GM18517 (cell line): ENCODE results near the gene HACD2.

Experiments used
- ATAC-seq: cut with Tn5 transposase; IDR thresholded peaks from one replicate; pipeline ENCODE4 v1.9.1; 2021; ENCODE audit warnings: mild to moderate bottlenecking, moderate library complexity; ENCODE audit not compliant: unreplicated experiment

Gene HACD2

DNA sequence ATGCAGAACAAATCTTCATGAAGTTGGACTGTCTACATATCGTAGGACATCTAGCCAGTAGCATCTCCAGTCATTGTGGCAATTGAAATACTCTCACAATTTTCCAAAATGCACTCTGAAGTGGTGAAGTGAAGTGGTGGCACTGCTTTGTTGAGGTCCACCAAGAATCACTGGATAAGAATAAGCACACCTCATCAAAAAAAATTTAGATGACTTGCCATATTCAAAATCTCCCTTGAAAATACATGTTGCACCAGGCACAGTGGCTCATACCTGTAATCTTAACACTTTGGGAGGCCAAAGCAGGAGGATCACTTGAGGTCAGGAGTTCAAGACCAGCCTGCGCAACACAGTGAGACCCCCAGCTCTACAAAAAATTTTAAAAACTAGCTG, 12.9 kb downstream of the HACD2 start:
- ATAC-seq: no peak

DNA sequence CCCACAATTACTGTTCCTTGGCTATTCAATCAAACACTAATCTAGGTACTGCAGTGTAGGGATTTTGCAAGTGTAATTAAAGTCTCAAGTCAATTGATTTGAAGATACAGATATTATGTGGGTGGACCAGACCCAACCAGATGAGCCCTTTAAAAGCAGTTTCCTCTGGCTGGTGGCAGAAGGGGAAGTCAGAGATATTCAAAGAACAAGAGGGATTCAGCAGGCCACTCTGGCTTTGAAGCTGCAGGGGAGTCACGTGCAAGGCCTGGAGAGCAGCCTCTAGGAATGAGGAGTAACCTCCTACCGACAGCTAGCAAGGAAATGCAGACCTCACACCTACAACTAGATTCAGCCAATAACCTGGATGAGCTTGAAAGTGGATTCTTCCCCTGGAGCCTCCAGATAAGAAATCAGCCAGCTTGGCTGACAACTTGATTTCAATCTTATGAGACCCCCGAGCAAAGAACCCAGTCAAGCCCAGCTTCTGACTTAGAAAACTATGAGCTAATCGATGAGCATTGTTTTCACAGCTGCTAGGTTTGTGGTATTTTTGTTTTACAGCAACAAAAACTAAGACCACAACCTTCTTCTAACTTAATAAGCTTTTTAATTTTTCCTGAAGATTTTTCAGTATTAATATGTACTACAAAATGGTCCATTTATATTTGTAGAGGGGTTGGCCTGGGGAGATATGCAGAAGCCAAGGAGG, 13.4 kb downstream of the HACD2 start:
- ATAC-seq: no peak

DNA sequence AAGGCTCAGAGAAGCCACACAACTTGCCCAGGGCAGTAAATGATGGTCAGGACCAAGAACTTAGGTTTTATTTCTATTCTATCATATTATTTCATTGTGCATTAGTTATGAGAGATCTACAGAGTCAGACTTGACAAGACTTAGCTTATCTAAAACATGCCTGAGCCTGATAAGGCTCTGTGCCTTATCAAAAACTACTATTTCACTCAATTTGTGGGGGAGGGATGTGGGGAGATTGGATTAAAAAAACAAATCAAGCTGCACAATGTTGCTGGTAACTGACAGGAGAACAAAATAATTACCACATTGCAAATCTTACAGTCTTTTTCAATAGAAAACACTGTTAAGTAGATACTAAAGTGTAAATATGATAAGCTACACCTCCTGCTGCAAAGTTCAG, 16.0 kb downstream of the HACD2 start:
- no peak for ATAC-seq

GRCh38 chr3:123568034-123568433, 16.8 kb downstream of the HACD2 start:
- no peak for ATAC-seq

DNA sequence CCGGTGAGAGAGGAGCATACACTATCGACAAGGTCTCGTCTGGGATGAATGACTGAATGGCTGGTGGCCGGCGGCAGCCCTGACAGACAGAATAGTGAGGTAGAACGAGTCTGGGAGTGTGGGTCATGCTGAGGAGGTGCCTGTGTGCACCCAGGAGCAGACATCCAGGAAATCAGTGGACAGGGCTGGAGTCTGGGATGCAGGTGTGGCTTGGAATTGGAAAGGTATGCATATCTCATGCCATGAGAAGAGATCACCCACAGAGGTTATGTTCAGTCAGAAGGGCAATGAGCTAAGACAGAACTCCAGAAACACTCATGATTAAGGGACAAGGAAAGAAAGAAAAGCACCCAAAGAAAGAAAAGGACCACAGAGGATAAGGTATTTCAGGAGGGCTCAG, 20.8 kb downstream of the HACD2 start:
- ATAC-seq: no peak

DNA sequence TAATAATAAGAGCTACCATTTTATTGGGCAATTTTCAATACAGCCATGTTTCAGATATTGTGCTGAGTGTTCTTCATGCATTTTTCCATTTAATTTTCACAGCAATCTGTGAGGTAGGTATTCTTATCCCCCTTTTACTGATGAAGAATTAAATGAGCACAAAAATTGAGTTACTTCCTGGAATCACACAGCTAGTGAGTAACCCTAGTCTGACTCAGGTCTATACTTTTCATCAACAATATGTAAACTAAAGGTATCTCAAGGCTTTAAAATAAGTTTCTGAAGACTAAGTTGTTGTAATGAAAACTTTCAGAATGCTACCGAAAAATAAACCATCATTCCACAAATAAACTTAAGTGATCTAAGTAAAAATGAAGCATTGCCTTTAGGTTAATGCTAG, 22.3 kb downstream of the HACD2 start:
- ATAC-seq: no peak

DNA sequence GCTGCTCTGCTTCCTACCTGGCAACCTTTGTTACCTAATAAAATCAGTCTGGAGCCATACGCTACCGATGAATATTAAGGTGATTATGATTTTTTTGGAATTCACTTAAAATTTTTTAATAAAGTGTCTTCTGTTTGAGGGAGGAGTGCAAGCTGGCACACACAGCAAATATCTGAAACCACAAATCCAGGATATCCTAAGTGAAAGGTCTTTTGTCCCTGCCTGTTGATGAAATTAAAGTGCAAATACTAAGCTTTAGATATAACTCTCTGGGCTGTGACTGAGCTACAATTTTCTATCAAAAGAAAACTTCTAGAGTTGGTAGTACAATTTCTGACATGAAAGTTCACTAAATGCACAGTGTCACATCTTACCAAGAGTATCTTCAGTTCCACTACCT, 23.7 kb downstream of the HACD2 start:
- ATAC-seq: no peak

- ATAC-seq: no peak
Observed at GRCh38 chr3:123559040-123559861, 25.6 kb downstream of the HACD2 start.

- ATAC-seq: no peak
Observed at GRCh38 chr3:123553536-123553935, 31.3 kb downstream of the HACD2 start.

GRCh38 chr3:123552768-123553167, 32.1 kb downstream of the HACD2 start:
- no peak for ATAC-seq

DNA sequence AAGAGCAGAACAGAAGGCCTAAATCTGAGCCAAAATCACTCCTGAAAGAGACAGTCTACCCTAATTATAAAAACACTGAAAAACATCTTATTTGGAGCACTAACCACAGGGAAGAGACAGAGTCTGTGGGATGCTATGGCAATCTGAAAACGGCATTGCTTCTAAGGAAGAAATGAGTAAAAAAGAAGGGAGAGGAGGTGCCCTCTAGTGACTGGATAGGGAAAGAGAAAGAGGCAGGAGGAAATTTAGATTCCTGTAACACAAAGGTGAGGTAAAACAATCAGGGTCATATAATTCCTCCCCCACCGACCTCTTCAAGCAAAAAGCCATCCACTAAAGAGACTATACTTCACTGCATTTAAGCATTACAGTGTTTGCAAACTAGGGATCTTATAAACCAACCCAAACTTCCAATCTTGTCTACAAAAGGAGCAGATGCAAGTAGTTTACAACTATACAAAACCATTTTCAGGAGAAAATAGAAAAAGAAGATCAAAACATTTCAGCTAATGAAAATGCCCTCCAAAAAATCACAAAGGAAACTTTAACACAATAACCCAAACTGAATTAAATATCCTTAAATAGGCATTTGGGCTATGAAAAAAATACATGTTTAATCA, 32.6 kb downstream of the HACD2 start:
- no peak for ATAC-seq

- no peak for ATAC-seq
Observed at GRCh38 chr3:123547881-123548519, 36.9 kb downstream of the HACD2 start.

DNA sequence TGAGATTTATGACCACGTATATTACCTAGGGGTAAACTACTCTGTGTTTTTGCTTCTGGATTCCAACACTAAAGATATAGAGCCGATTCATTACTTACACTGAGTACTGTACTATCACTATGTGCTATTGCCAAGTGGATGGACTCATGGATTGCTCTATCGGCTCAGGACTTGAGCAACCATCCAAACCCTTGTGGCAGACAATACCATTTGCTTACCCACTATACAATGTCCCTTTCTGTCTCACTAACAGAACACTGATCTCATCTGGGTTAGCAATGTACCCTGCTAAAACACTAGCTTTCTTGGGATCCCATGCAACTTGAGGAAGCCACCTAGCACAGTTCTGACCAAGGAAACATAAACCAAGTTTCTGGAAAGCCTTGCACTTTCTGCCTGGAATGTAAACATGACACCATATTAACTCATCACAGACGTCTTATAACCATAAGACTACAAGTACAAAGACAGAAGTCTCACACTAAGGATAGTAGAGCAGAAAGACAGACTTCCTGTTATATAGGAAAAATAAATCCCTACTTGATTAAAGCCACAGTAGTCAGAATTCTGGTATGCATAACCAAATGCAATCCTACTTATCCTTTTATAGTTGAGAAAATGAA, 38.6 kb downstream of the HACD2 start:
- no peak for ATAC-seq

DNA sequence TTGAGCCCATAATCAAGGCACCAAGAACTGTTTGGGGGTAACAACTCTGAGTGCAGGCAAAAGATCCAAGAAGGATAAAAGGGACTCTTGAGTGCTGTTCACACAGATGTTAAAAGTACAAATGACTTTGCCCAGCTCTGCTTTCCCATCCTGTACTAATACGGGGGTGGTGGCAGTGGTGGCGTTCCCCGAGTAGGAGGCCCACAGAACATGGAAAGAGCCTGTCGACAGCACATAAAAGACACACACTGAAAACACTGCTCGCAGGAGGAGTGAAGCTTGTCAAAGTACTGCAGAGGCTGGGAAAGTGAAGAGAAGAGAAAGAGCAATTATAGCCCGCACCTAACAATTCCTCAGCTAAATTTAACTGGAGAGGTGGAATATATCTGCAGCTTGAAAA, 40.9 kb downstream of the HACD2 start:
- no peak for ATAC-seq

DNA sequence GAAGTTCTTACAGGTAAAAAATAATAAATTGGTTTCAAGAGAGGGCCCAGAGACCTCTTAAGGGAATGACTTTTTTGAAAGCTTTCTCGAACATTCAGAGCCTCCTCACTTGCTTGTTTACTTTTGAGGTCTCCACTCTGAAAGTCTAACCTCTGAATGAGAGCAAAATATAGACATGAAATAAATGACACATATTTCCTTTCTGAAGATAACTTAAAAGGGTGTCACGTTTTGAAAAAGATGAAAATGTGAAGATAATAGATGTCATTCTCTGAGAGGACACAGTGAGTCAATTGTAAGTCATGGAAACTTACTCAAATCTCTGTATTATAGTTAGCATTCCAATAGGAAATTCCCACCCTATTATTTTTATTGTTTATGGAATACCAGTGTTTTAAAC, 44.6 kb downstream of the HACD2 start:
- ATAC-seq: no peak

DNA sequence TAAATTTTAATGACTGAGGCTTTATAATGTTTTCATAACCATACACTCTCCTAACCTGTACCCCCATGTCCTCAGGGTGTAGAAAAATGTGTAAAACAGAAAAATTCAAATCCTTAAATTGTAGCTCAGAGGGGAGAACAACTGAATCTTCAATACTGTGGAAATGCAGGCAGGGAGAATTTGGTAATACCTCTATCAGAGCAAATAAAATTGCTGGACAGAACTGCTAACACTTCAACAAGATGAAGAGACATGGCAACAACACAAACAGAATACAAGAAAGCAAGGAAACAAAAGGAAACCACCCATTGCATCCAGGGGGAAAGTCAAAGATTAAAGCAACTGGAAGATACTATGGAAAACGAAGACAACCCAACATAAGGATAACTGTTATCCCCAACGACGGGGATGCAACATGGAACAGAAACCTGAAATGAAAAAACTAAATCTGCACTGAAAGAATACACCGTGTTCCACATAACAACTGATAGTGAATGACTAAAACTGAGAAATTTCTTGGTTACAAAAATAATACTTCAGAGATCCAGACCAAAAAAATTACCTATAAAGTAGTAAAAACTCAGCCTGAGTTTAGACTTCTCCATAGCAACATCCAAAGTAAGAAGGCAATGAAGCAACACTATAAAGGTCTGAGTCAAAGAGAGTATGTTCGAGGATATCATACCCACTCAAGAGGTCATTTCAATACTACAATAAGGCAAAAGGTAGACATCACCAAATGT, 48.5 kb downstream of the HACD2 start:
- no peak for ATAC-seq

- ATAC-seq: no peak
Observed at GRCh38 chr3:123535580-123535979, 49.3 kb downstream of the HACD2 start.

GRCh38 chr3:123534264-123534663, 50.6 kb downstream of the HACD2 start:
- no peak for ATAC-seq

DNA sequence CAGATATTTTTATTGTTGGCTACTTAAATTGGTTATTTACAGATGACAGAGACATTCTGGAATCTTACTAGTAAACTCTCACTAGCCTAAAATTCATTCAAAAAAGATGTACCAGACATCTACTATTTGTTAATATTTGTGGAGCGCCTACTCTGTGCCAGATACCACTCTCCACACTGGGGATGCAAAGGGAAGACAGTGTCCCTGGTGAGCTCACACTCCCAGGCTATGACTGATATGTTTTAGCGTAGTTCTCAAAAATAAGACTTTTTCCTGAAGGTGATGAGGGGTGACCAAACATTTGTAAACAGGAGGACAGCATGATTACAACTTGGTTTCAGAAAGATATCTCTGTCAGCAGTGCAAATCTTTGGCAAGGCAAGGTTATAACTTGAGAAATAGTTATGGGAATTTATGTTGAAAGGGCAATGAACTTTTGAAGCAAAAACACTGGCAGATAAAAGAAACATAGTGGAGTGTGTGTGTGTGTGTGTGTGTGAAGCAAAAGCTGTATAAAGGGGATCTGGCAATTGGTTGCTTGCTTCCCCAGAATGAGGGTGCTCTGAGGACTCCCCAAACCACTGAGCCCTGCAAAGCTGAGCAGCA, 51.2 kb downstream of the HACD2 start:
- ATAC-seq: no peak

- ATAC-seq: no peak
Observed at GRCh38 chr3:123528130-123528529, 56.7 kb downstream of the HACD2 start.
